Right renal cortex interstitium (tissue), 3 donors: ENCODE data around the gene MEG3. TPM values are rescaled to one million over a fixed set of nuclear protein-coding genes. Genes with fewer than 3 reads are reported as not detected.

Experiments
- DNase-seq, 3 donors: peaks; one replicate each; pipeline ENCODE4 v3.0.0-alpha.2; 2013; ENCODE audit warnings: low read depth in 3 of 3, low spot score in 2 of 3
- polyA plus RNA-seq, 3 donors: library from polyadenylated mRNA; unstranded; fragments of 120-200 nt; gene quantifications; one replicate each; pipeline ENCODE4 v1.2.1, GENCODE V29; 2013; ENCODE audit not compliant: insufficient read length in 3 of 3

MEG3 gene
- polyA plus RNA-seq, 3 donors: 44.0 to 64.3 (median 62.0) TPM

- DNase-seq: no peak
Measured at GRCh38 chr14:100844421-100844820, 18.5 kb downstream of the MEG3 start.

- no peak for DNase-seq
Measured at GRCh38 chr14:100844846-100845245, 18.9 kb downstream of the MEG3 start.

- no peak for DNase-seq
Measured at GRCh38 chr14:100845341-100845740, 19.4 kb downstream of the MEG3 start.

- no peak for DNase-seq
Measured at GRCh38 chr14:100846309-100846859, 20.5 kb downstream of the MEG3 start.

- DNase-seq: no peak
Measured at GRCh38 chr14:100849115-100849781, 23.3 kb downstream of the MEG3 start.

GRCh38 chr14:100850841-100851585 lies 25.1 kb downstream of the MEG3 start:
- DNase-seq: no peak

- no peak for DNase-seq
Measured at GRCh38 chr14:100851586-100851916, 25.6 kb downstream of the MEG3 start.

- no peak for DNase-seq
Measured at GRCh38 chr14:100851946-100852620, 26.2 kb downstream of the MEG3 start.

GRCh38 chr14:100854435-100854834 lies 28.5 kb downstream of the MEG3 start:
- DNase-seq: no peak

- no peak for DNase-seq
Measured at GRCh38 chr14:100855256-100855930, 29.5 kb downstream of the MEG3 start.

GRCh38 chr14:100856056-100856950 lies 30.4 kb downstream of the MEG3 start:
- DNase-seq: no peak

- no peak for DNase-seq
Measured at GRCh38 chr14:100857233-100857922, 31.5 kb downstream of the MEG3 start.

- DNase-seq: no peak
Measured at GRCh38 chr14:100857923-100858837, 32.3 kb downstream of the MEG3 start.

- no peak for DNase-seq
Measured at GRCh38 chr14:100858838-100859220, 32.9 kb downstream of the MEG3 start.

- DNase-seq: no peak
Measured at GRCh38 chr14:100859781-100860180, 33.9 kb downstream of the MEG3 start.

GRCh38 chr14:100860556-100861187 lies 34.8 kb downstream of the MEG3 start:
- no peak for DNase-seq

GRCh38 chr14:100861188-100861936 lies 35.4 kb downstream of the MEG3 start:
- DNase-seq: no peak
